HG02885 (cell line): ENCODE results near the gene LIFR.
"Not testable (repeated sequence)": the region's sequence is repeated elsewhere in the genome, so short reads cannot be mapped to it uniquely, and the experiment has no call there.

Source experiments
- ATAC-seq: cut with Tn5 transposase; IDR thresholded peaks from one replicate; pipeline ENCODE4 v1.9.1; 2021; ENCODE audit warnings: mild to moderate bottlenecking; ENCODE audit not compliant: unreplicated experiment, poor library complexity

LIFR gene

GRCh38 chr5:38583500-38583899 lies 27.1 kb upstream of the LIFR start:
- no peak for ATAC-seq

GRCh38 chr5:38582975-38583319 lies 26.5 kb upstream of the LIFR start:
- ATAC-seq, result no peak

- ATAC-seq, result no peak
Observed at GRCh38 chr5:38582293-38582974, 26.0 kb upstream of the LIFR start.

- ATAC-seq, result no peak
Observed at GRCh38 chr5:38581597-38581996, 25.2 kb upstream of the LIFR start.

- ATAC-seq, result no peak
Observed at GRCh38 chr5:38579105-38579504, 22.7 kb upstream of the LIFR start.

- no peak for ATAC-seq
Observed at GRCh38 chr5:38576961-38577684, 20.7 kb upstream of the LIFR start.

GRCh38 chr5:38576442-38576841 lies 20.0 kb upstream of the LIFR start:
- no peak for ATAC-seq

GRCh38 chr5:38575476-38575875 lies 19.0 kb upstream of the LIFR start:
- ATAC-seq, result no peak

- no peak for ATAC-seq
Observed at GRCh38 chr5:38574009-38574408, 17.6 kb upstream of the LIFR start.

GRCh38 chr5:38573521-38573920 lies 17.1 kb upstream of the LIFR start:
- ATAC-seq, result no peak

- ATAC-seq, result no peak
Observed at GRCh38 chr5:38569180-38569579, 12.7 kb upstream of the LIFR start.

GRCh38 chr5:38567306-38567705 lies 10.9 kb upstream of the LIFR start:
- not testable (repeated sequence) for ATAC-seq

GRCh38 chr5:38563624-38564023 lies 7.2 kb upstream of the LIFR start:
- no peak for ATAC-seq

- no peak for ATAC-seq
Observed at GRCh38 chr5:38562444-38563210, 6.2 kb upstream of the LIFR start.

- no peak for ATAC-seq
Observed at GRCh38 chr5:38559428-38559827, 3.0 kb upstream of the LIFR start.

- ATAC-seq, result no peak
Observed at GRCh38 chr5:38557792-38558191, 1.3 kb upstream of the LIFR start.

GRCh38 chr5:38557308-38557710 lies 863 bp upstream of the LIFR start:
- no peak for ATAC-seq

GRCh38 chr5:38556088-38556598 lies 303 bp downstream of the LIFR start:
- ATAC-seq, result peak; percentile 12

- ATAC-seq, result no peak
Observed at GRCh38 chr5:38555354-38556087, 925 bp downstream of the LIFR start.

GRCh38 chr5:38554861-38555260 lies 1.6 kb downstream of the LIFR start:
- no peak for ATAC-seq

GRCh38 chr5:38554403-38554802 lies 2.0 kb downstream of the LIFR start:
- ATAC-seq, result no peak
